SK-N-SH (cell line): ENCODE results near the gene SUPT7L. TPM values are rescaled to one million over a fixed set of nuclear protein-coding genes. Genes with fewer than 3 reads are reported as not detected.
A peak's percentile ranks its signal among the peaks of the same experiment; 100 is the strongest.

Experiments used
- CTCF ChIA-PET: fragments of 300-600, 350-600 bp; formaldehyde crosslinking; extraction: SDS; loops from one replicate; lab custom pipeline; 2021; lab: Yijun Ruan, JAX
- POLR2A ChIA-PET: fragments of 350-600 bp; sonication (Branson Sonifier 250); formaldehyde crosslinking; extraction: SDS; loops from one replicate; lab custom pipeline; 2020; ENCODE audit warnings: antibody characterized with exemption, inconsistent platforms; lab: Yijun Ruan, JAX
- DNase-seq: peaks from one replicate; pipeline ENCODE4 v3.0.0; 2012
- H2AFZ ChIP-seq: fragments of 200-600 bp; sonication (generic); 2 replicates; pipeline ENCODE4 v1.8.1; 2016; ENCODE audit warnings: antibody characterized with exemption, mild to moderate bottlenecking, low read depth
- H3F3A ChIP-seq: fragments of 200-600 bp; sonication (generic); replicated peaks from 2 replicates; pipeline ENCODE3; 2016; ENCODE audit warnings: antibody characterized with exemption, mild to moderate bottlenecking; ENCODE audit not compliant: insufficient read depth
- H3K27ac ChIP-seq, 2 experiments: fragments of 200-500 bp in 1 of 2; fragments of 200-600 bp in 1 of 2; sonication (Bioruptor generic) in 1 of 2; sonication (generic), shearing (Covaris generic) in 1 of 2; 2 replicates each; pipeline versions ENCODE4 v1.5.1 to v1.6.1; 2014 to 2016; ENCODE audit warnings: low read depth in 2 of 2, inconsistent platforms in 1 of 2, low read length in 1 of 2, mild to moderate bottlenecking in 1 of 2, mixed read lengths in 1 of 2
- H3K27me3 ChIP-seq: fragments of 200-600 bp; sonication (generic), shearing (Covaris generic); 2 replicates; pipeline ENCODE4 v1.6.1; 2016; ENCODE audit warnings: mixed run types; ENCODE audit not compliant: insufficient read depth
- H3K36me3 ChIP-seq, 2 experiments: fragments of 200-500 bp in 1 of 2; fragments of 200-600 bp in 1 of 2; sonication (Bioruptor generic) in 1 of 2; sonication (generic) in 1 of 2; replicated peaks in 1 of 2; 2 replicates each; pipeline versions ENCODE3 to v1.5.1; 2014 to 2016; ENCODE audit warnings: low read length in 1 of 2, mild to moderate bottlenecking in 1 of 2; ENCODE audit not compliant: insufficient read depth in 2 of 2, control insufficient read depth in 1 of 2
- H3K4me1 ChIP-seq, 2 experiments: fragments of 200-500 bp in 1 of 2; fragments of 200-600 bp in 1 of 2; sonication (Bioruptor generic) in 1 of 2; sonication (generic), shearing (Covaris generic) in 1 of 2; 2 replicates each; pipeline versions ENCODE4 v1.5.1 to v1.6.1; 2014 to 2016; ENCODE audit warnings: low read depth in 1 of 2, low read length in 1 of 2, mixed run types in 1 of 2; ENCODE audit not compliant: insufficient read depth in 2 of 2, control insufficient read depth in 1 of 2
- H3K4me2 ChIP-seq: fragments of 200-600 bp; sonication (generic), shearing (Covaris generic); 2 replicates; pipeline ENCODE4 v1.6.1; 2017; ENCODE audit warnings: mixed run types
- H3K4me3 ChIP-seq, 2 experiments: fragments of 200-500 bp in 1 of 2; fragments of 200-600 bp in 1 of 2; sonication (Bioruptor generic) in 1 of 2; sonication (generic), shearing (Covaris generic) in 1 of 2; 2 replicates each; pipeline versions ENCODE4 v1.5.1 to v1.8.1; 2014 to 2016; ENCODE audit warnings: low read depth in 2 of 2, inconsistent platforms in 1 of 2, low read length in 1 of 2, mild to moderate bottlenecking in 1 of 2, mixed read lengths in 1 of 2, moderate library complexity in 1 of 2
- H3K79me2 ChIP-seq: fragments of 200-600 bp; sonication (generic); 2 replicates; pipeline ENCODE4 v1.8.1; 2017; ENCODE audit warnings: mild to moderate bottlenecking; ENCODE audit not compliant: insufficient read depth
- H3K9ac ChIP-seq: fragments of 200-600 bp; sonication (generic); 2 replicates; pipeline ENCODE4 v1.6.1; 2017; ENCODE audit warnings: mixed run types
- H3K9me2 ChIP-seq: fragments of 200-600 bp; sonication (generic); 2 replicates; pipeline ENCODE4 v1.6.1; 2017; ENCODE audit warnings: mixed run types
- H3K9me3 ChIP-seq: fragments of 200-600 bp; sonication (generic); 2 replicates; pipeline ENCODE4 v1.6.1; 2017; ENCODE audit warnings: mixed run types, mild to moderate bottlenecking, moderate library complexity
- H4K20me1 ChIP-seq: fragments of 200-600 bp; sonication (generic); 2 replicates; pipeline ENCODE4 v1.6.1; 2017; ENCODE audit warnings: mild to moderate bottlenecking, mixed run types; ENCODE audit not compliant: insufficient read depth
- ELF1 ChIP-seq: IDR thresholded peaks from 2 replicates; pipeline ENCODE4 v1.4.0; 2012
- EZH2phosphoT487 ChIP-seq: fragments of 200-600 bp; sonication (generic); IDR thresholded peaks from 2 replicates; pipeline ENCODE4 v1.6.1; 2017; ENCODE audit warnings: low read depth, mixed run types, mild to moderate bottlenecking, antibody characterized with exemption, moderate library complexity, borderline replicate concordance
- FOSL2 ChIP-seq: IDR thresholded peaks from 2 replicates; pipeline ENCODE4 v1.4.0; 2012; ENCODE audit warnings: low read depth, mild to moderate bottlenecking, moderate library complexity, borderline replicate concordance
- FOXJ3 ChIP-seq: sonication (generic); formaldehyde crosslinking; IDR thresholded peaks from 2 replicates; pipeline ENCODE4 v1.5.1; 2020; ENCODE audit warnings: mild to moderate bottlenecking, missing genetic modification reagents
- FOXM1 ChIP-seq: IDR thresholded peaks from 2 replicates; pipeline ENCODE4 v1.4.0; 2012; ENCODE audit warnings: low read depth, mild to moderate bottlenecking
- GABPA ChIP-seq: IDR thresholded peaks from 2 replicates; pipeline ENCODE4 v1.4.0; 2012; ENCODE audit warnings: low read depth, mild to moderate bottlenecking
- JUND ChIP-seq: IDR thresholded peaks from 2 replicates; pipeline ENCODE4 v1.4.0; 2012
- MEF2A ChIP-seq: IDR thresholded peaks from 2 replicates; pipeline ENCODE4 v1.4.0; 2012; ENCODE audit warnings: low read depth, borderline replicate concordance
- MXI1 ChIP-seq: IDR thresholded peaks from 2 replicates; pipeline ENCODE4 v1.6.1; 2012; ENCODE audit warnings: mild to moderate bottlenecking, low read depth, low read length, improper control_type of control experiment
- NFIC ChIP-seq: IDR thresholded peaks from 2 replicates; pipeline ENCODE4 v1.4.0; 2012; ENCODE audit warnings: borderline replicate concordance
- NRF1 ChIP-seq: IDR thresholded peaks from 2 replicates; pipeline ENCODE4 v1.6.1; 2012; ENCODE audit warnings: low read depth, mild to moderate bottlenecking, low read length
- POLR2AphosphoS5 ChIP-seq: IDR thresholded peaks from 2 replicates; pipeline ENCODE4 v1.6.1; 2012; ENCODE audit warnings: low read depth, low read length
- RAD21 ChIP-seq: IDR thresholded peaks from 2 replicates; pipeline ENCODE4 v1.6.1; 2012; ENCODE audit warnings: mild to moderate bottlenecking, low read length
- RCOR1 ChIP-seq: fragments of 150-350 bp; IDR thresholded peaks from 2 replicates; pipeline ENCODE4 v1.6.1; 2017; ENCODE audit warnings: antibody characterized with exemption, low read length
- RFX5 ChIP-seq: IDR thresholded peaks from 2 replicates; pipeline ENCODE4 v1.6.1; 2012; ENCODE audit warnings: mild to moderate bottlenecking, improper control_type of control experiment, low read length
- RXRA ChIP-seq: IDR thresholded peaks from 2 replicates; pipeline ENCODE4 v1.4.0; 2012; ENCODE audit warnings: low read depth, mild to moderate bottlenecking, borderline replicate concordance
- SIN3A ChIP-seq: IDR thresholded peaks from 2 replicates; pipeline ENCODE4 v1.6.1; 2012; ENCODE audit warnings: low read depth, mild to moderate bottlenecking, low read length, moderate library complexity, borderline replicate concordance
- TAF1 ChIP-seq: IDR thresholded peaks from 2 replicates; pipeline ENCODE4 v1.6.1; 2012; ENCODE audit warnings: low read depth, mild to moderate bottlenecking, low read length, moderate library complexity, borderline replicate concordance
- TCF12 ChIP-seq: IDR thresholded peaks from 2 replicates; pipeline ENCODE4 v1.4.0; 2012
- TEAD4 ChIP-seq: IDR thresholded peaks from 2 replicates; pipeline ENCODE4 v1.4.0; 2012; ENCODE audit warnings: mild to moderate bottlenecking, borderline replicate concordance; ENCODE audit not compliant: insufficient read depth
- YY1 ChIP-seq: IDR thresholded peaks from 2 replicates; pipeline ENCODE4 v1.4.0; 2012; ENCODE audit warnings: low read depth, mild to moderate bottlenecking
- WGBS: methylation state at CpG from one replicate; pipeline ENCODE4 v1.1.6; 2017; ENCODE audit warnings: low lambda C conversion rate; 5-methylcytosine and 5-hydroxymethylcytosine counted together
- polyA plus RNA-seq, 3 experiments: library from polyadenylated mRNA; depleted of rRNA; stranded (reverse); fragments of >200 nt; gene quantifications; 2 replicates each; pipeline ENCODE4 v1.2.3, GENCODE V29; 2012
- TF ChIP-seq, protein P1 (sequence below): fragments of 150-350 bp; IDR thresholded peaks from 2 replicates; pipeline ENCODE4 v1.6.1; 2017; ENCODE audit warnings: antibody characterized with exemption, low read length, low read depth, borderline replicate concordance
- TF ChIP-seq, protein P2 (sequence below): IDR thresholded peaks from 2 replicates; pipeline ENCODE4 v1.4.0; 2012; ENCODE audit warnings: low read depth
- TF ChIP-seq, protein P3 (sequence below): IDR thresholded peaks from 2 replicates; pipeline ENCODE4; 2012
- TF ChIP-seq, protein P4 (sequence below): IDR thresholded peaks from 2 replicates; pipeline ENCODE4 v1.4.0; 2012; ENCODE audit warnings: low read depth, borderline replicate concordance
- TF ChIP-seq, protein P5 (sequence below): IDR thresholded peaks from 2 replicates; pipeline ENCODE4 v1.6.1; 2012; ENCODE audit warnings: mild to moderate bottlenecking, low read depth, low read length, moderate library complexity

The SUPT7L gene
- polyA plus RNA-seq, 1 of the 3 experiments (the other 2 are of a cell fraction) = 49.7 TPM

DNA sequence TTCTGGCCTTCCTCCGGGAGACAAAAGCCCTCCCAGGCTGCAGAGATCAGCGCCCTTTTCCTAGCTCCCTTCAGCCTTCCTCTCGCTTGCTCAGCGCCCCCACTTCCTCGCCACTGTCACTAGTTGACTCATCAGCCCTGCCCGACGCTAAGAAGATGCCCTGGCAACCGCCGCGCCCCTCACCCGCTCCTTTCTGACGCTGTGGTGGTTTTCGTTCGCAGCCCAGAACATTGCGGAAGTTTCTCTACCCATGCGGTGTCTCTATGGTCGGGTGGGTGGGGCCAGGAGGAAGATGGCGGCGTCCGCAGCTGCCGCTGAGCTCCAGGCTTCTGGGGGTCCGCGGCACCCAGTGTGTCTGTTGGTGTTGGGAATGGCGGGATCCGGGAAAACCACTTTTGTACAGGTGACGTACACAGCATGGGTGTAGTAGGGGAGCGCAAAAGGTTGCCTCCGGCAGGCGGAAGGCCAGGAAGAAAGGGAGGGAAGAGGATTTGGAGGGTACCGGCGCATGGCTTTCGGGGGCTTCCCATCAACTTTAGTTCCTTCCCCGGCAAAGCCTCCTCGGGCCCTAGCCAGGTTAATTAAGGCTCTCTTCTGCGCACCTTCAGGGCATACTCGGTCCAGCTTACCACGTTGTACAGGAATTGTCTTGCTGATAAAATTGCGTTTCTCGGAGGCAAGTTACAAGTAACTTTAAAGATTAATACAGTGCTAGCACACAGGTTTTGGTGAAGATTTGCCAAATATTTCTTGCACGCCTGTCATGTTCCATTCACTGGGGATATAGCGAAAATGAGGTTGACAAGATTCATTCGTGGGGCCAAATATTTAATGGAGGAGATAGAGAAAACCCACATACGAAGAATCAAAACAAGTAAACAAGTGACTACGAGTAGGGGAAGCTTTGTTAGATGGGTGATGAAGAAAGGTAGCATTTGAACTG is 34.4 kb downstream of the SUPT7L start, which contains the start of the genes CCDC121 and GPN1:
Gene CCDC121 (minus strand): TSS at position 246 of the 943 bp plus-strand sequence. CDS start 1,213 bp downstream, outside the sequence.
Gene GPN1 (plus strand): TSS at position 284 of the 943 bp plus-strand sequence. CDS start 9 bp downstream, at position 293.
- peak within 1 kb of the TSS; percentile 94 for H3K9ac ChIP-seq
- H3K4me1 ChIP-seq = peaks cover 11 to 19% of the 10 kb centered on the region in 2 experiments
- H3K4me3 ChIP-seq = peak within 1 kb of the TSS; percentile 63 to 84
- CTCF ChIA-PET = interaction anchor here (1.4 to 2.3 kb wide), 2 partner anchors 54 to 55 kb away, joined by 4 to 11 read pairs; no protein-coding TSS in a partner anchor
- H3K27ac ChIP-seq = peak within 1 kb of the TSS; percentile 80 to 93
- no peaks in the 10 kb centered on the region for H3K9me3 ChIP-seq
- peaks cover 28% of the 10 kb centered on the region for H3K79me2 ChIP-seq
- POLR2A ChIA-PET = interaction anchor here (0.8 to 1.4 kb wide), 8 partner anchors 18 to 259 kb away, joined by 3 to 7 read pairs (median 4); partner anchors contain the start of genes FNDC4, NRBP1, PPM1G and SLC4A1AP
- H3K27me3 ChIP-seq = no peaks in the 10 kb centered on the region
- H2AFZ ChIP-seq = peak within 1 kb of the TSS; percentile 75
- H3K36me3 ChIP-seq = peaks cover 39 to 58% of the 10 kb centered on the region in 2 experiments
- under 1% methylated on average over 44 of the region's 44 CpGs for WGBS
- no peaks in the 10 kb centered on the region for H3K9me2 ChIP-seq
- peak; percentile 91 for DNase-seq
- H4K20me1 ChIP-seq = no peaks in the 10 kb centered on the region
- H3F3A ChIP-seq = peaks cover 17% of the 10 kb centered on the region
- peak within 1 kb of the TSS; percentile 97 for H3K4me2 ChIP-seq
- TF ChIP-seq, protein P1, sequence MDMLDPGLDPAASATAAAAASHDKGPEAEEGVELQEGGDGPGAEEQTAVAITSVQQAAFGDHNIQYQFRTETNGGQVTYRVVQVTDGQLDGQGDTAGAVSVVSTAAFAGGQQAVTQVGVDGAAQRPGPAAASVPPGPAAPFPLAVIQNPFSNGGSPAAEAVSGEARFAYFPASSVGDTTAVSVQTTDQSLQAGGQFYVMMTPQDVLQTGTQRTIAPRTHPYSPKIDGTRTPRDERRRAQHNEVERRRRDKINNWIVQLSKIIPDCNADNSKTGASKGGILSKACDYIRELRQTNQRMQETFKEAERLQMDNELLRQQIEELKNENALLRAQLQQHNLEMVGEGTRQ = no peak
- TF ChIP-seq NRF1 (no peak), RCOR1 (peak; percentile 49; the same call in 1 of the 2 replicates), FOXJ3 (CRISPR knock-in tag) (peak; percentile 67), YY1 (peak; percentile 98), EZH2phosphoT487 (no peak), TCF12 (peak; percentile 66), MEF2A (no peak), MXI1 (peak; percentile 98), RXRA (no peak), NFIC (no peak), RAD21 (peak; percentile 25; the same call in 1 of the 2 replicates), POLR2AphosphoS5 (peak; percentile 97), FOSL2 (peak; percentile 92), TAF1 (peak; percentile 100), FOXM1 (no peak), ELF1 (peak; percentile 83), JUND (peak; percentile 75), RFX5 (peak; percentile 60; the same call in 1 of the 2 replicates), TEAD4 (0 out of 2 replicates have a peak, but pooled peaks have one; percentile 15), SIN3A (peak; percentile 98), GABPA (peak; percentile 87)
- TF ChIP-seq, protein P2, sequence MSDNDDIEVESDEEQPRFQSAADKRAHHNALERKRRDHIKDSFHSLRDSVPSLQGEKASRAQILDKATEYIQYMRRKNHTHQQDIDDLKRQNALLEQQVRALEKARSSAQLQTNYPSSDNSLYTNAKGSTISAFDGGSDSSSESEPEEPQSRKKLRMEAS = peak; percentile 93
- TF ChIP-seq, protein P3, sequence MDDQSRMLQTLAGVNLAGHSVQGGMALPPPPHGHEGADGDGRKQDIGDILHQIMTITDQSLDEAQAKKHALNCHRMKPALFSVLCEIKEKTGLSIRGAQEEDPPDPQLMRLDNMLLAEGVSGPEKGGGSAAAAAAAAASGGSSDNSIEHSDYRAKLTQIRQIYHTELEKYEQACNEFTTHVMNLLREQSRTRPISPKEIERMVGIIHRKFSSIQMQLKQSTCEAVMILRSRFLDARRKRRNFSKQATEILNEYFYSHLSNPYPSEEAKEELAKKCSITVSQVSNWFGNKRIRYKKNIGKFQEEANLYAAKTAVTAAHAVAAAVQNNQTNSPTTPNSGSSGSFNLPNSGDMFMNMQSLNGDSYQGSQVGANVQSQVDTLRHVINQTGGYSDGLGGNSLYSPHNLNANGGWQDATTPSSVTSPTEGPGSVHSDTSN = peak; percentile 35
- TF ChIP-seq, protein P4, sequence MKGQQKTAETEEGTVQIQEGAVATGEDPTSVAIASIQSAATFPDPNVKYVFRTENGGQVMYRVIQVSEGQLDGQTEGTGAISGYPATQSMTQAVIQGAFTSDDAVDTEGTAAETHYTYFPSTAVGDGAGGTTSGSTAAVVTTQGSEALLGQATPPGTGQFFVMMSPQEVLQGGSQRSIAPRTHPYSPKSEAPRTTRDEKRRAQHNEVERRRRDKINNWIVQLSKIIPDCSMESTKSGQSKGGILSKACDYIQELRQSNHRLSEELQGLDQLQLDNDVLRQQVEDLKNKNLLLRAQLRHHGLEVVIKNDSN = no peak
- TF ChIP-seq, protein P5, sequence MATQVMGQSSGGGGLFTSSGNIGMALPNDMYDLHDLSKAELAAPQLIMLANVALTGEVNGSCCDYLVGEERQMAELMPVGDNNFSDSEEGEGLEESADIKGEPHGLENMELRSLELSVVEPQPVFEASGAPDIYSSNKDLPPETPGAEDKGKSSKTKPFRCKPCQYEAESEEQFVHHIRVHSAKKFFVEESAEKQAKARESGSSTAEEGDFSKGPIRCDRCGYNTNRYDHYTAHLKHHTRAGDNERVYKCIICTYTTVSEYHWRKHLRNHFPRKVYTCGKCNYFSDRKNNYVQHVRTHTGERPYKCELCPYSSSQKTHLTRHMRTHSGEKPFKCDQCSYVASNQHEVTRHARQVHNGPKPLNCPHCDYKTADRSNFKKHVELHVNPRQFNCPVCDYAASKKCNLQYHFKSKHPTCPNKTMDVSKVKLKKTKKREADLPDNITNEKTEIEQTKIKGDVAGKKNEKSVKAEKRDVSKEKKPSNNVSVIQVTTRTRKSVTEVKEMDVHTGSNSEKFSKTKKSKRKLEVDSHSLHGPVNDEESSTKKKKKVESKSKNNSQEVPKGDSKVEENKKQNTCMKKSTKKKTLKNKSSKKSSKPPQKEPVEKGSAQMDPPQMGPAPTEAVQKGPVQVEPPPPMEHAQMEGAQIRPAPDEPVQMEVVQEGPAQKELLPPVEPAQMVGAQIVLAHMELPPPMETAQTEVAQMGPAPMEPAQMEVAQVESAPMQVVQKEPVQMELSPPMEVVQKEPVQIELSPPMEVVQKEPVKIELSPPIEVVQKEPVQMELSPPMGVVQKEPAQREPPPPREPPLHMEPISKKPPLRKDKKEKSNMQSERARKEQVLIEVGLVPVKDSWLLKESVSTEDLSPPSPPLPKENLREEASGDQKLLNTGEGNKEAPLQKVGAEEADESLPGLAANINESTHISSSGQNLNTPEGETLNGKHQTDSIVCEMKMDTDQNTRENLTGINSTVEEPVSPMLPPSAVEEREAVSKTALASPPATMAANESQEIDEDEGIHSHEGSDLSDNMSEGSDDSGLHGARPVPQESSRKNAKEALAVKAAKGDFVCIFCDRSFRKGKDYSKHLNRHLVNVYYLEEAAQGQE = peak; percentile 79
